GM12801 (cell line): ENCODE results near the gene SLC6A17.

Experiments
- TF ChIP-seq, protein P1 (sequence below): IDR thresholded peaks from one replicate; pipeline ENCODE4 v1.5.1; 2011; ENCODE audit warnings: control low read depth; ENCODE audit not compliant: insufficient read length; ENCODE audit errors: extremely low read depth

Gene SLC6A17

DNA sequence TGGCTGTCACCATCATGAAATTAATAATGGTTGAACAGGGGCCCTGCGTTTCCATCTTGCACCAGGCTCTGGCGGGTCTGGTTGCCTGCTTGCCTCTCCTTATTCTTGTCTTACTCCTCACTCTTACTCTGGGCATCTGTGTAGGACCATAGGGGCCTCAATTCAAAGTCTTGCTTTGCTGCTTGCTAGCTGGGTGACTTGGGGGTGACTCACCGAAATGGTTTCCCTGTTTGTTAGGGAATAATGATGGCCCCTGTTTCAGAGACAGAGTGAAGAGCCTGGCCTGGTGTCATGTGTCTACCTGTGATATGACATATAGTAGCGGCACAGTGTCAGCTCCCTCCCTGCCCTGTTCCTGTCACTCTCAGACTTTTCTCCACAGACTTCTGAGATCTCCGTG lies 84.4 kb downstream of the SLC6A17 start:
- TF ChIP-seq, protein P1, sequence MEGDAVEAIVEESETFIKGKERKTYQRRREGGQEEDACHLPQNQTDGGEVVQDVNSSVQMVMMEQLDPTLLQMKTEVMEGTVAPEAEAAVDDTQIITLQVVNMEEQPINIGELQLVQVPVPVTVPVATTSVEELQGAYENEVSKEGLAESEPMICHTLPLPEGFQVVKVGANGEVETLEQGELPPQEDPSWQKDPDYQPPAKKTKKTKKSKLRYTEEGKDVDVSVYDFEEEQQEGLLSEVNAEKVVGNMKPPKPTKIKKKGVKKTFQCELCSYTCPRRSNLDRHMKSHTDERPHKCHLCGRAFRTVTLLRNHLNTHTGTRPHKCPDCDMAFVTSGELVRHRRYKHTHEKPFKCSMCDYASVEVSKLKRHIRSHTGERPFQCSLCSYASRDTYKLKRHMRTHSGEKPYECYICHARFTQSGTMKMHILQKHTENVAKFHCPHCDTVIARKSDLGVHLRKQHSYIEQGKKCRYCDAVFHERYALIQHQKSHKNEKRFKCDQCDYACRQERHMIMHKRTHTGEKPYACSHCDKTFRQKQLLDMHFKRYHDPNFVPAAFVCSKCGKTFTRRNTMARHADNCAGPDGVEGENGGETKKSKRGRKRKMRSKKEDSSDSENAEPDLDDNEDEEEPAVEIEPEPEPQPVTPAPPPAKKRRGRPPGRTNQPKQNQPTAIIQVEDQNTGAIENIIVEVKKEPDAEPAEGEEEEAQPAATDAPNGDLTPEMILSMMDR = no peak

- TF ChIP-seq, protein P1 = no peak
Observed at GRCh38 chr1:110235181-110235833, 85.0 kb downstream of the SLC6A17 start.

- TF ChIP-seq, protein P1 = no peak
Observed at GRCh38 chr1:110235834-110236682, 85.8 kb downstream of the SLC6A17 start.

GRCh38 chr1:110237386-110238152 lies 87.3 kb downstream of the SLC6A17 start:
- TF ChIP-seq, protein P1 = no peak

GRCh38 chr1:110239441-110240430 lies 89.4 kb downstream of the SLC6A17 start:
- TF ChIP-seq, protein P1 = no peak

GRCh38 chr1:110240476-110241210 lies 90.3 kb downstream of the SLC6A17 start:
- TF ChIP-seq, protein P1 = no peak
